Thoracic aorta (tissue), 2 donors: ENCODE data around the gene APIP. TPM values are rescaled to one million over a fixed set of nuclear protein-coding genes. Genes with fewer than 3 reads are reported as not detected.
"Not testable (repeated sequence)": the region's sequence is repeated elsewhere in the genome, so short reads cannot be mapped to it uniquely, and the experiment has no call there.

Source experiments
- ATAC-seq: fragments of 150-250 bp; one replicate; pipeline ENCODE4 v1.8.0; 2017; ENCODE audit warnings: low read depth; ENCODE audit not compliant: insufficient number of reproducible peaks, low FRiP score
- DNase-seq: peaks from one replicate; pipeline ENCODE4 v3.0.0-alpha.2; 2020; ENCODE audit warnings: low spot score
- H3K27ac ChIP-seq, 2 donors: fragments of 200-600 bp; sonication (generic); 1 replicate in 1 of 2; 2 replicates in 1 of 2; pipeline ENCODE4 v1.5.1; 2016; ENCODE audit warnings: mild to moderate bottlenecking in 2 of 2, moderate library complexity in 2 of 2
- H3K27me3 ChIP-seq: fragments of 200-600 bp; sonication (generic); replicated peaks from 2 replicates; pipeline ENCODE4 v1.6.0; 2016; ENCODE audit warnings: mild to moderate bottlenecking; ENCODE audit not compliant: insufficient read depth
- H3K36me3 ChIP-seq: fragments of 200-600 bp; sonication (generic); one replicate; pipeline ENCODE4 v1.5.1; 2016
- H3K4me1 ChIP-seq, 2 donors: fragments of 200-600 bp; sonication (generic); 1 replicate in 1 of 2; 2 replicates in 1 of 2; pipeline versions ENCODE4 v1.5.1 to v1.6.0; 2016; ENCODE audit warnings: low read depth in 2 of 2, mild to moderate bottlenecking in 1 of 2; ENCODE audit not compliant: control insufficient read depth in 1 of 2
- H3K4me3 ChIP-seq: fragments of 200-600 bp; sonication (generic); 2 replicates; pipeline ENCODE4 v1.5.1; 2016; ENCODE audit warnings: mild to moderate bottlenecking
- H3K9me3 ChIP-seq: fragments of 200-600 bp; sonication (generic); 2 replicates; pipeline ENCODE4 v1.5.1; 2016
- total RNA-seq, 2 donors: library from RNA; depleted of rRNA; stranded (reverse); fragments of >200 nt; gene quantifications; one replicate each; pipeline versions ENCODE4 v1.1.0 to v1.2.3, GENCODE V29; 2016
- TF ChIP-seq, protein P1 (sequence below): fragments of 200-600 bp; sonication (generic); IDR thresholded peaks from one replicate; pipeline ENCODE4 v1.5.1; 2019; ENCODE audit warnings: antibody characterized with exemption

The APIP gene
- total RNA-seq, 2 donors from 2014 or later = 16.9 to 25.0 TPM

- no peaks in the 10 kb centered on the region for H3K36me3 ChIP-seq
- ATAC-seq = no peak
- DNase-seq = no peak
- TF ChIP-seq, protein P1, sequence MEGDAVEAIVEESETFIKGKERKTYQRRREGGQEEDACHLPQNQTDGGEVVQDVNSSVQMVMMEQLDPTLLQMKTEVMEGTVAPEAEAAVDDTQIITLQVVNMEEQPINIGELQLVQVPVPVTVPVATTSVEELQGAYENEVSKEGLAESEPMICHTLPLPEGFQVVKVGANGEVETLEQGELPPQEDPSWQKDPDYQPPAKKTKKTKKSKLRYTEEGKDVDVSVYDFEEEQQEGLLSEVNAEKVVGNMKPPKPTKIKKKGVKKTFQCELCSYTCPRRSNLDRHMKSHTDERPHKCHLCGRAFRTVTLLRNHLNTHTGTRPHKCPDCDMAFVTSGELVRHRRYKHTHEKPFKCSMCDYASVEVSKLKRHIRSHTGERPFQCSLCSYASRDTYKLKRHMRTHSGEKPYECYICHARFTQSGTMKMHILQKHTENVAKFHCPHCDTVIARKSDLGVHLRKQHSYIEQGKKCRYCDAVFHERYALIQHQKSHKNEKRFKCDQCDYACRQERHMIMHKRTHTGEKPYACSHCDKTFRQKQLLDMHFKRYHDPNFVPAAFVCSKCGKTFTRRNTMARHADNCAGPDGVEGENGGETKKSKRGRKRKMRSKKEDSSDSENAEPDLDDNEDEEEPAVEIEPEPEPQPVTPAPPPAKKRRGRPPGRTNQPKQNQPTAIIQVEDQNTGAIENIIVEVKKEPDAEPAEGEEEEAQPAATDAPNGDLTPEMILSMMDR = no peak
- H3K4me3 ChIP-seq = no peak overlapping the region
- no peaks in the 10 kb centered on the region for H3K27me3 ChIP-seq
- H3K27ac ChIP-seq = no peak overlapping the region
- peaks cover 21% of the 10 kb centered on the region for H3K9me3 ChIP-seq
- H3K4me1 ChIP-seq = no peaks in the 10 kb centered on the region
Observed at GRCh38 chr11:34898474-34898873, 17.7 kb downstream of the APIP start.

DNA sequence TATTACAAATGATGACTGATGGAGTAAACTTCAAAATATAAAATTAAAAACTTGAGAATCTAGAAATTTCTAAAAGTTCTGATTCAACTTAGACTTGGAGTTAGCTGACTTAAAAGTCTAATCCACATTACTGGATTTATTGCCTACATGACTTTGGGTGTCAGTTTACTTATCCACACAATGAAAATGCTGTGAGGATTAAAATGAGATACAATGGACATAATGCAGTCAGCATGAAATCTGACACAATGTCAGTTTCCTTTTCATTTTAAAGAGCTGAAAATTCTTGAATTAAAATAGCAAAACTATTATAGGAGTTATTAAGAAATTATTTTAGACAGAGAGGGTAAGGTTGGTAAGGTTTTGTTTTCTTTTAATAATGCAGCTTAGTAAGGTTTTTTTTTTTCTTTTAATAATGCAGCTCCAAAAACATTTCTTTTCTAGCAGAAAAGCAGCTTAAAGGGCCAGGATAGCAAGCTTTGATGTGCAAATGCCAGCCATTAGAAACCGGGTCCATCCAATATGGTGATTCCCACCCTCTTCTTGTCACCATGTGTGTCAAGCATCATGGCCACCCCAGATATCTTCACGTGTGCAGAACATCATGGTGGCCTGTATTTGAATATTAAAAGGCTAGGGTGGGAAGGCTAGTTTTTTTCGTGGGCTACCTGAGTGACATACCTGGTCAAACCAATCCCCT lies 18.9 kb downstream of the APIP start:
- no peak overlapping the region for H3K4me3 ChIP-seq
- TF ChIP-seq, protein P1 = no peak
- H3K27ac ChIP-seq = no peak overlapping the region
- DNase-seq (no peak), ATAC-seq (no peak)
- no peaks in the 10 kb centered on the region for H3K27me3 ChIP-seq
- H3K4me1 ChIP-seq = no peaks in the 10 kb centered on the region
- H3K36me3 ChIP-seq = no peaks in the 10 kb centered on the region
- peaks cover 21% of the 10 kb centered on the region for H3K9me3 ChIP-seq

GRCh38 chr11:34896191-34896590 lies 20.0 kb downstream of the APIP start:
- DNase-seq, H3K27me3 ChIP-seq, H3K4me3 ChIP-seq, H3K36me3 ChIP-seq, H3K4me1 ChIP-seq, ATAC-seq, H3K27ac ChIP-seq: not testable (repeated sequence)
- peaks cover 20% of the 10 kb centered on the region for H3K9me3 ChIP-seq

DNA sequence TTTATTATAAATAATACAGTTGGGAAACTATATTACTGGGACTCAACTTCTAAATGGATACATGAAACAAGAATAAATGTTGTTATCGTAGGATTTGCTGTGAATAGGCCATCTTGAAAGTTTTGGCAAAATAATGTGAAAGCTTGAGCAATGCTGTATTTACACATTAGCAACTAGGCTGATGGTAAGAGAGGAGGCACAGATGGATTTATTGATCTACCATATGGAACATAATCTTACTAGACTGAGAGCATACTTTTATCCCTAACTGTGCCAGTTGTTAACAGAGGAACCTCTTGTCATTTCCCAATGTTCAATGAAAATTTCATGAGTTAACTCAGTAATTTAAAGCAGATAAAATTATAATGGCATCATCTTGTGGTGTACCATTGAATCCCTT lies 22.8 kb downstream of the APIP start:
- TF ChIP-seq, protein P1 = no peak
- H3K4me3 ChIP-seq = no peak overlapping the region
- ATAC-seq = no peak
- no peak for DNase-seq
- H3K9me3 ChIP-seq = no peaks in the 10 kb centered on the region
- H3K27ac ChIP-seq = no peak overlapping the region
- no peaks in the 10 kb centered on the region for H3K36me3 ChIP-seq
- H3K27me3 ChIP-seq = no peaks in the 10 kb centered on the region
- no peaks in the 10 kb centered on the region for H3K4me1 ChIP-seq

GRCh38 chr11:34891611-34892010 lies 24.6 kb downstream of the APIP start:
- Histone ChIP-seq H3K36me3 (no peaks in the 10 kb centered on the region), H3K9me3 (no peaks in the 10 kb centered on the region), H3K4me1 (no peaks in the 10 kb centered on the region), H3K27ac (no peak overlapping the region), H3K4me3 (no peak overlapping the region), H3K27me3 (no peaks in the 10 kb centered on the region)
- DNase-seq (no peak), ATAC-seq (no peak)
- TF ChIP-seq, protein P1 = no peak

DNA sequence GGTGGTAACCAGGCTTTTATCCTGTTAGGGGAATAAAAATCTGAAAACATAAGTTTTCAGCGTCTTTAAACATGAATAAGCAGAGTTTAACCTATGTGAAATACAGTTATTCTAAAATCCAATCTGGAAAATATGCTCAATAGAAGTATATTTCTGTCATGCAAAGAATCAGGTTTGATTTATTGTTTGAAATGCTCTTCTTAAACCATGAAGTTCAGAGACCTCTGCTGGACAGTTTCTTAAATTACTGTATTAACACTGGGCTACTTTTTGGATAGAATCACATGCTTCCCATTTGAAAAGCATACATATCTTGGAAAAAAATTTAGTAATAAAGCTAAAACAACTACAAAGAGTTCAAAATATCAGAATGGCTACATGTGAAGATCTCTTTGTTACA lies 25.4 kb downstream of the APIP start:
- no peaks in the 10 kb centered on the region for H3K4me1 ChIP-seq
- TF ChIP-seq, protein P1 = no peak
- ATAC-seq = no peak

More for the DNA sequence above, 25.4 kb downstream of the APIP start:
- Histone ChIP-seq H3K27me3 (no peaks in the 10 kb centered on the region), H3K4me3 (no peak overlapping the region), H3K36me3 (no peaks in the 10 kb centered on the region), H3K27ac (no peak overlapping the region), H3K9me3 (no peaks in the 10 kb centered on the region)
- no peak for DNase-seq
